HG02885 (cell line): ENCODE results near the gene TPPP.

Source experiments
- ATAC-seq: cut with Tn5 transposase; IDR thresholded peaks from one replicate; pipeline ENCODE4 v1.9.1; 2021; ENCODE audit warnings: mild to moderate bottlenecking; ENCODE audit not compliant: unreplicated experiment, poor library complexity

TPPP gene

DNA sequence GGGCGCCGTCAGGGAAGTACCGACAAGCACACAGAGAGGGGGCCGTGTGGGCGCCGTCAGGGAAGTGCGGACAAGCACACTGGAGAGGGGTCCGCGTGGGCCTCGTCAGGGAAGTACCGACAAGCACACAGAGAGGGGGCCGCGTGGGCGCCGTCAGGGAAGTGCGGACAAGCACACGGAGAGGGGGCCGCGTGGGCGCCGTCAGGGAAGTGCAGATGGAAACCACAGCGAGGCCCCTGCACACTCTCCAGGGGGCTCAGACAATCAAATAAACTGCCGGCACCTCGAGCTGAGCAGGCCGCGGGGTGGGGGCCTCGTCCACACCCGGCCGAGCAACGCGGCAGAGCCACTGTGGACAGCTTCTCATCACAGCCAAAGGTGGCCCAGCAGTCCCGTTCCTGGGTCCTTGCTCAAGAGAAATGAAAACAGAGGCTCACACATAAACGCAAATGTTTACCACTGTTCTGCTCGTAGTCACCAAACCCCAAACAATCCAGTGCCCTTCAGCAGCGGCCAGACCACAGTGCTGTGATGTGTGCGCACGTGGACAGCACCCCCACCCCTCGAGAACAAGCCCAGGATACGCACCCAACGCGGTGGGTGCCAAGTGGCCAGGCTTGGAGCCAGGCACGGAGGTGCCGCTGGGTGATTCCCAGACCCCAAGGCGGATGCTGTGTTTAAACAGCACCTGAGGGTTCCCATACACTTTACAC lies 24.7 kb downstream of the TPPP start:
- ATAC-seq, result no peak

- no peak for ATAC-seq
These were observed 26.2 kb downstream of the TPPP start for GRCh38 chr5:666816-667498.

- no peak for ATAC-seq
These were observed 27.0 kb downstream of the TPPP start for GRCh38 chr5:665956-666711.

GRCh38 chr5:665541-665955 lies 27.6 kb downstream of the TPPP start:
- no peak for ATAC-seq

DNA sequence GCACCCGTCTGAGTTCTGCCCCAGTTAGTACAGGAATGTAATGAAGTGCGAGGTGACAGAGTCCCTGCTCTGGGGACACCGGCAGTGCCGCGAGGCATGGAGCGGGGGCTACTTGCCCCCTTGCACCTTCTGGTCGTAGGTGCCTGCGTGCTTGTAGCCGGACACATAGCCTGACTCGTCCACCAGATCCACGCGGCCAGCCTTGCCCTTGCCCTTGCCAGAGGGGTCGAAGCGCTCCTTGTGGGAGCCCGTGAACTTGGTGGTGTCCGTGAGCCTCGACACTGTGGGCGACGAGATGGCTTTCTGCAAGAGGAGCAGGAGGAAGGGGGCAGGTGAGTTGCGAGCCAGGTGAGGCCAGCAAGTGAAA lies 28.2 kb downstream of the TPPP start:
- no peak for ATAC-seq

- ATAC-seq, result no peak
These were observed 28.7 kb downstream of the TPPP start for GRCh38 chr5:664343-664993.

DNA sequence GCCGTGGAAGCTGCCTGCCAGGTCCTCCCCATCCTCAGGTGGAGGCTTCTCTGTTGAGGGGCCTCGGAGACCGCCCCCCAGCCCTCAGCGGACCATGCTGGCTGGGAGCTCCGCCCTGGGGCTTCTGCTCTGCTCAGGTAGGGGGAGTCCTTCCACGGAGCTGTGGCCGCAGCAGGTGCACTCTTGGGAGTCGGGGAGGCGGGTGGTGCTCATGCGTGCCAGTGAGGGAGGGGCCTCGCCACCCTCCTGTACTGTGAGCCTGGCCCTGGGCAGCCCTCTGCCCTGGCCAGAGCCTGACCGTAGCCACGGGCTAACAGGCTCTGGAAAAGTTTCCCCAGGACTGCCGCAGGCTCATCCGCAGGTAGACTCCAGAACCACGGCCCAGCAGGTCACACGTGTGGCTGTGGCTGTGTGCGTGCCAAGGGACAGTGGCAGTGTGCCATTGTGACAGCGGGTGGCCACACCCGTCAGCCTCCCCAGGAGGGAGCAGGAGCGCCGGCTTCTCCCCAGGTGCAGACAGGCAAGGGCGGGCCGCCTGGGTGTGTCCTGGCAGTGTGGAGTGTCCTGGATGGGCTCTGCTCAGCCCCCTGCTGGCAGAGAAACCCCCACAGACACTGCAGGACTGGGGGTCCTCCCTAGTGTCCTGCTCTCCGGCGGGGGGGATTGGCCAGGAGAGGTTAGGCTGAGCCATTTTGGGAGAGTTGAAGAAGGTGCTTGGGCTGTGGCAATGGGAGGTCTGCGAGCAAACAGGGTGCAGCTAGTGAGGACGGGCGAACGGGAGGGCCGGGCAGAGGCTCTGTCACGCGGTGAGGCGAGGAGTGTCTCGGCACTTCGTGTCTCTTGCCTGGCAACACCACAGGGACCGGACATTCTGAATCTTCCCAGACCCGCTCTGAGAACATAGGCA lies 29.5 kb downstream of the TPPP start:
- ATAC-seq, result no peak

DNA sequence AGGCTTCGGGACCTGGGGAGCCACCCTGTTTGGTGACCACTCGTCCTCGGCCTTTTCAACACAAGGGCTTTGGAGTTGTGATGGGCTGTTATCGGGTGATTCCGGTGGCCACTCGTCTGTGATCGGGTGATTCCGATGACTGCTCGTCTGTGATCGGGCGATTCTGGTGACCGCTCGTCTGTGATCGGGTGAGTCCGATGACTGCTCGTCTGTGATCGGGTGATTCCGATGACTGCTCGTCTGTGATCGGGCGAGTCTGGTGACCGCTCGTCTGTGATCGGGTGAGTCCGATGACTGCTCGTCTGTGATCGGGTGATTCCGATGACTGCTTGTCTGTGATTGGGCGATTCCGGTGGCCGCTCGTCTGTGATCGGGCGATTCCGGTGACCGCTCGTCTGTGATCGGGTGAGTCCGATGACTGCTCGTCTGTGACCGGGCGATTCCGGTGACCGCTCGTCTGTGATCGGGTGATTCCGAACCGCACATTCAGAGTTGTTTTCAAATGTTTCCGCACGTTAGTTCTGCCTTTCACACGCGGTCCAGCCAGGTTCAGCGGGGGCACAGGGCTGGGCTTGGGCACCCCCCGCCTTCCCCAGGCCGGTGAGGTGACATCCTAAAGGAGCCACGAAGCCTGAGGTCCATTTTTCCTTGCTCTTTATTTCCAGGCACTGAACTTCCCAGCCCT lies 30.3 kb downstream of the TPPP start:
- ATAC-seq, result no peak

DNA sequence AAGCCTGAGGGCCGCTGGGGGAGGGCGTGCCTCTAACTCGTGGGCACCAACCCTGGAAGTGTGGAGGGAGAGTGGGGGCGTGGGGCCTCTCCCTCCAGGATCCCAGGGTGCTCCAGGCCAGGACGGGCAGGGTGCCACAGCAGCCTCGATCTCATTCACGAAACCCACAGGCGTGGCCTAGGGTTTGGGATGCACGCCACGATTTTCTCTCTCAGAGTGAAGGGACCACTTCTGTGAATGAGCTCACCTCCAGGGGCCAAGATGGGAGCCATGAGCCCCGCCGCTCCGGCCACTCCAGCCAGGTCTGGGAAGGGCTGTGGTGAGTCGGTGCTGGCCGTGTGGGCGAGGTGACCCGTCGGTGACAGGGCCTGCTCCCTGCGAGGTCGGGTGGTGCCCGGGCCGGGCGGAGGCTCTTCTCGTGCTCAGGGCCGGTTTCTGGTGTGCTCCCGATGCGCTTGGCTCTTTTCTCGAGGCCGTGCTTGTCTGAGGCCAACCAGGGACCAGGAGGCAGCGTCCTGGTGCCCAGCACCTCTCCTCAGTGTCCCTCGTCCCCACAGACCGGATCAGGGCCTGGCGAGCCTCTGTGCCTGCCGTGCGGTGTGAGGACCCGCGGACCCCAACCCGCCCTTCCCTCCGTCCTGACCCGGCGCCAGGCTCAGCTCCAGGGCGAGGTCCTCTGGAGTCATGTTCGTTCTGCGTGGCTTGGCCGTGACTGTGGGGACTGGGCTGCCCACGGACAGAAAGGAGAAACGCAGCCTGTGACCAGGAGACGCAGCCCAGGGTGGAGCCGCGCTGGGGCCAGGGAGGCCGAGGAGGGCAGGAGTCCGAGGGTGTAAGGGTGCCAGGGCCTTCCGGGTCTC lies 31.0 kb downstream of the TPPP start:
- ATAC-seq, result no peak

DNA sequence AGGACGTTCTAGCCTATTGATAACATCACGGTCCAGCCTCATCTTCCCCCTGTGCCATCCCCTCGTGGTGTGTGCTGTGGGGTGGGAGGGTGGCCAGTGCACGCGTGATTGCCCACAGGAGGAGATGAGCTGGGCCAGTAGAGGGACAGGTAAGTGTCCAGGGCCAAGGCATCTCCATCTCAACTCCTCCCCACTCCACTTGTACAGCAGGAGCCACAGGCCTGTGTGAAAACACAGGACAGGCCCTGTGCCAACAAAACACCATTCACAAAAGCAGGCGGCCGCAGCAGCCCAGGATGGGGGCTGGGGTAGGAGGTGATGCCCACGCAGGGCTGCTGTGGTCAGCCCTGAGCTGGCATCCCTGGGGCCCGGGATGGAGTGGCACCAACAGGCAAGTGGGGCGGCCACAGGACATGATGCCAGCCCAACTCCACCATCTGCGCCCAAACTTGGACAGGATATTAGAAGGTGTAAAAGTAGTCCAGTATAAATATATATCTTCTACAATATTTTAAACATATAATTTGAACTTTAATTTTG lies 32.6 kb downstream of the TPPP start:
- ATAC-seq, result no peak

- ATAC-seq, result no peak
These were observed 33.5 kb downstream of the TPPP start for GRCh38 chr5:659496-660263.

DNA sequence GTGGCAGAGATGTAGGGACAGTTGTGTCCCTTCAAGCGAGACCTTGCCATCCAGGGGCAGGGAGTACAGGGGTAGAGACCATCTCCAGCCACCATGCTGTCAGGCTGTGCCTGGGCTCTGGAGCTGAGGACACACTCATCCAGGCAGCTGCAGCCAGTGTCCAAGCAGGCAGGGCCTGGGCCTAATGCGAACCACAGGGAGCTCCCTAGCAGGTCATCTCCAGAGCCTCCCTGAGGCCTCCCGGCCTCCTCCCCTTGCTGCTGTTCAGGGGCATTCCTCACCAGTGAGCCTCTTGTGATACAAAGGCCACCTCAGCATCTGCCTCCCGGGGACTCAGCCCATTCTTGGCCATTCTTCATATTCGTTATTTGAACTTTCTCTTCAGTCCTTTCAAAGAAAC lies 35.0 kb downstream of the TPPP start:
- no peak for ATAC-seq

DNA sequence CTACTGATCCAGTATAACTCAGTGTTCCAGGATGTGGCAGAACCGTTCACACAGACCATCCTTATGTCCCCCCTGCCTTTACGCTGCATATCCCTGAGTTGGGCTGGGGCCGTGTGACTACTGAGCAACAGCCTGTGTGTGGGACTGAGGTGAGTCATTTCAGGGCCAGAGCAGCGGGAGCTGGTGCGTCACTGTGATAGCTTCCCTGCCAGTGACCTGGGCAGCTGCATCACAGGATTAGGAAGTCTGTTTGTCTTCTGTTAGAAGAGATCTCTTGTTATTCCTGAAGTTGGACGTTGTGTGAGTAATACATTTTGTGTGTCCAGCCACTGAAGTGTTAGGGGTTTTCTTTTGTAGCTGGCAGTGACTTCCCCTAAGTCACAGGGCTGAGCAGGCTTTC lies 35.6 kb downstream of the TPPP start:
- ATAC-seq, result no peak

GRCh38 chr5:655406-655805 lies 37.7 kb downstream of the TPPP start:
- ATAC-seq, result no peak

- ATAC-seq, result no peak
These were observed 38.9 kb downstream of the TPPP start for GRCh38 chr5:654071-654778.

- ATAC-seq, result no peak
These were observed 40.3 kb downstream of the TPPP start for GRCh38 chr5:652773-653350.
